H1 (cell line): ENCODE results near the gene ZSWIM7. TPM values are rescaled to one million over a fixed set of nuclear protein-coding genes. Genes with fewer than 3 reads are reported as not detected.

Experiments used
- CBX8 ChIP-seq: fragments of 300-800, 300-1000 bp; sonication (generic); IDR thresholded peaks from 2 replicates; pipeline ENCODE4 v1.7.1; 2016; ENCODE audit warnings: low read depth, low read length, borderline replicate concordance
- POLR2AphosphoS5 ChIP-seq: IDR thresholded peaks from 2 replicates; pipeline ENCODE4 v1.6.1; 2011; ENCODE audit warnings: low read depth, low read length
- polyA plus RNA-seq, 7 experiments: library from polyadenylated mRNA; depleted of rRNA in 3 of 7; stranded (reverse) in 5 of 7; unstranded in 2 of 7; fragments of >200 nt in 5 of 7; fragments of 200-250 nt in 2 of 7; gene quantifications; 1 replicate in 5 of 7; 2 replicates in 1 of 7; 4 replicates in 1 of 7; pipeline versions ENCODE4 v1.2.1 to v1.2.3, GENCODE V29; 2011 to 2013; ENCODE audit warnings: missing spikeins in 2 of 7, mixed read lengths in 2 of 7
- total RNA-seq: library from RNA; stranded (reverse); fragmentation: NEBNext Ultra II Directional; extraction: Animal tissue kit (Norgen Biotek cat#: 25700); gene quantifications from 2 replicates; pipeline ENCODE4 v1.2.1, GENCODE V29; 2021

ZSWIM7 gene
- total and polyA plus RNA-seq, 2 of the 8 experiments (the other 6 are each of a cell fraction or from before 2014, with no cell fraction given), result 39.3 to 57.7 TPM

DNA sequence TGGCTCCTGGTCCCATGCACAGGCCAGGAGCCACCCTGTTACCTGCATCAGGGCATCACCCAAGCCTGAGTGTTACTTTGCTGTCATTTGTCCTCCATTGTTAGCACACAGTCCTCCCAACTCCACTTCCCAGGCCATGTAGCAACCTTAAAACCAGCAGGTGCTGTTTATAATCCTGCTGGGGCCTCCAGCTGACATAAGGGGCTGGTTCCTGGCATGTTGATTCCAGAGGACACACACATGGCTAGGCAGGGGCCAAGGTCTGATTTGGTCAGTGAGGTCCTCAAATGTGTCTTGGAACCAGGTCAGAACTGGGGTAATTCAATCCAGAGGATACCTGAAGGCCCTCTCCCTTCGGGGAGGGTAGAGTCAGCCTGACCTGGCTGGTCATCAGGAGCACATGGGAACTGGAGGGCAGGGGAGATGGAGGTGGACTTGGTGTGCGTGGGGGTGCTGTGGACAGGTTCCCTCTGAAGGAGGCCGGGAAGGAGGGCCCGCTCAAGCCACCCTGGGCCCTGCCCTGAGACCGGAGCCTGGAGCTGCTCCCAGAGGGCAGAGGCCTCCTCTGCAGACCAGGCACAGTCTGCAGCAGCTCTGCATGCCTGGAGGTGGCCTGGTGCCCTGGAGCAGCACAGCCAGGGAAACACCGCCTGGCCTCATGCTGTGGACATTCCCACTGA lies 48.0 kb downstream of the ZSWIM7 start (continued):
- TF ChIP-seq POLR2AphosphoS5, result no peak
- TF ChIP-seq CBX8, result no peak
